HG03066 (cell line): ENCODE data around the gene IL6ST.
A peak's percentile ranks its signal among the peaks of the same experiment; 100 is the strongest.

Source experiments
- ATAC-seq: cut with Tn5 transposase; IDR thresholded peaks from one replicate; pipeline ENCODE4 v1.9.1; 2021; ENCODE audit warnings: low read depth; ENCODE audit not compliant: unreplicated experiment

Gene IL6ST

GRCh38 chr5:55923865-55924500, 70.8 kb downstream of the IL6ST start:
- no peak for ATAC-seq

GRCh38 chr5:55923177-55923771, 71.5 kb downstream of the IL6ST start:
- ATAC-seq, result no peak

- ATAC-seq, result no peak
Observed at GRCh38 chr5:55921617-55922016, 73.1 kb downstream of the IL6ST start.

GRCh38 chr5:55920784-55921183, 74.0 kb downstream of the IL6ST start:
- ATAC-seq, result no peak

GRCh38 chr5:55919625-55920024, 75.1 kb downstream of the IL6ST start:
- ATAC-seq, result no peak

- no peak for ATAC-seq
Observed at GRCh38 chr5:55918087-55919035, 76.4 kb downstream of the IL6ST start.

GRCh38 chr5:55917402-55918086, 77.2 kb downstream of the IL6ST start:
- no peak for ATAC-seq

GRCh38 chr5:55916986-55917385, 77.8 kb downstream of the IL6ST start:
- ATAC-seq, result no peak

GRCh38 chr5:55915783-55916182, 79.0 kb downstream of the IL6ST start:
- ATAC-seq, result no peak

GRCh38 chr5:55914971-55915370, 79.8 kb downstream of the IL6ST start:
- no peak for ATAC-seq

- ATAC-seq, result peak; percentile 92
Observed at GRCh38 chr5:55913466-55914413, 81.0 kb downstream of the IL6ST start.

- no peak for ATAC-seq
Observed at GRCh38 chr5:55911784-55912653, 82.7 kb downstream of the IL6ST start.

GRCh38 chr5:55908804-55909203, 86.0 kb downstream of the IL6ST start:
- ATAC-seq, result no peak

- no peak for ATAC-seq
Observed at GRCh38 chr5:55907927-55908326, 86.8 kb downstream of the IL6ST start.

- no peak for ATAC-seq
Observed at GRCh38 chr5:55905251-55905650, 89.5 kb downstream of the IL6ST start.

GRCh38 chr5:55904152-55904551, 90.6 kb downstream of the IL6ST start:
- no peak for ATAC-seq

- peak; percentile 85 for ATAC-seq
Observed at GRCh38 chr5:55903121-55903701, 91.6 kb downstream of the IL6ST start.

- ATAC-seq, result no peak
Observed at GRCh38 chr5:55902696-55903095, 92.1 kb downstream of the IL6ST start.
